ENCODE results near the gene ZSWIM6. TPM values are rescaled to one million over a fixed set of nuclear protein-coding genes. Genes with fewer than 3 reads are reported as not detected.

Gene ZSWIM6
- total and polyA plus RNA-seq, 2 experiments from 2014 or later, result 9.0 to 12.7 TPM

GRCh38 chr5:61309115-61309514 lies 22.9 kb upstream of the ZSWIM6 start:
- no peaks in the 10 kb centered on the region for H3K9me2 ChIP-seq (replicated peaks; ENCODE audit: insufficient read depth)
- H3K9me3 ChIP-seq (ENCODE audit: low read depth), result no peaks in the 10 kb centered on the region
- no peaks in the 10 kb centered on the region for H4K20me1 ChIP-seq (ENCODE audit: insufficient read depth, poor library complexity, severe bottlenecking)
- H3K27me3 ChIP-seq, result no peaks in the 10 kb centered on the region
- no peaks in the 10 kb centered on the region for H3K36me3 ChIP-seq (replicated peaks; ENCODE audit: insufficient read depth, low read depth)
- DNase-seq (ENCODE audit: low spot score), result no peak
- no peaks in the 10 kb centered on the region for H3K79me2 ChIP-seq
- peaks cover 13% of the 10 kb centered on the region for H3K4me1 ChIP-seq (ENCODE audit: insufficient read depth)
- 43% methylated on average over 5 of the region's 5 CpGs for WGBS (ENCODE audit: low lambda C conversion rate, missing lambda C conversion rate)
- H2AFZ ChIP-seq, result no peak overlapping the region
- no peak overlapping the region for H3K4me3 ChIP-seq
- H3K27ac ChIP-seq, result peak overlapping the region; percentile 2
- H3K4me2 ChIP-seq, result no peak overlapping the region
- TF ChIP-seq EZH2phosphoT487 (IDR thresholded peaks at IDR 0.05; ENCODE audit: low read depth, severe bottlenecking, unreplicated experiment), result no peak
- TF ChIP-seq, protein P1, sequence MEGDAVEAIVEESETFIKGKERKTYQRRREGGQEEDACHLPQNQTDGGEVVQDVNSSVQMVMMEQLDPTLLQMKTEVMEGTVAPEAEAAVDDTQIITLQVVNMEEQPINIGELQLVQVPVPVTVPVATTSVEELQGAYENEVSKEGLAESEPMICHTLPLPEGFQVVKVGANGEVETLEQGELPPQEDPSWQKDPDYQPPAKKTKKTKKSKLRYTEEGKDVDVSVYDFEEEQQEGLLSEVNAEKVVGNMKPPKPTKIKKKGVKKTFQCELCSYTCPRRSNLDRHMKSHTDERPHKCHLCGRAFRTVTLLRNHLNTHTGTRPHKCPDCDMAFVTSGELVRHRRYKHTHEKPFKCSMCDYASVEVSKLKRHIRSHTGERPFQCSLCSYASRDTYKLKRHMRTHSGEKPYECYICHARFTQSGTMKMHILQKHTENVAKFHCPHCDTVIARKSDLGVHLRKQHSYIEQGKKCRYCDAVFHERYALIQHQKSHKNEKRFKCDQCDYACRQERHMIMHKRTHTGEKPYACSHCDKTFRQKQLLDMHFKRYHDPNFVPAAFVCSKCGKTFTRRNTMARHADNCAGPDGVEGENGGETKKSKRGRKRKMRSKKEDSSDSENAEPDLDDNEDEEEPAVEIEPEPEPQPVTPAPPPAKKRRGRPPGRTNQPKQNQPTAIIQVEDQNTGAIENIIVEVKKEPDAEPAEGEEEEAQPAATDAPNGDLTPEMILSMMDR (IDR thresholded peaks at IDR 0.05; ENCODE audit: poor library complexity), result no peak

GRCh38 chr5:61311056-61311610 lies 20.9 kb upstream of the ZSWIM6 start:
- H3K27me3 ChIP-seq, result no peaks in the 10 kb centered on the region
- no peaks in the 10 kb centered on the region for H3K9me2 ChIP-seq (replicated peaks; ENCODE audit: insufficient read depth)
- H3K4me3 ChIP-seq, result no peak overlapping the region
- H4K20me1 ChIP-seq (ENCODE audit: insufficient read depth, poor library complexity, severe bottlenecking), result no peaks in the 10 kb centered on the region
- H2AFZ ChIP-seq, result no peak overlapping the region
- no peaks in the 10 kb centered on the region for H3K79me2 ChIP-seq
- no peak overlapping the region for H3K4me2 ChIP-seq
- TF ChIP-seq EZH2phosphoT487 (IDR thresholded peaks at IDR 0.05; ENCODE audit: low read depth, severe bottlenecking, unreplicated experiment) (no peak), EZH2 (IDR thresholded peaks at IDR 0.05; ENCODE audit: borderline replicate concordance) (no peak)
- TF ChIP-seq, protein P1 (IDR thresholded peaks at IDR 0.05; ENCODE audit: poor library complexity), result no peak
- no peaks in the 10 kb centered on the region for H3K36me3 ChIP-seq (replicated peaks; ENCODE audit: insufficient read depth, low read depth)
- DNase-seq (ENCODE audit: low spot score), result no peak
- no peak overlapping the region for H3K27ac ChIP-seq
- no peaks in the 10 kb centered on the region for H3K9me3 ChIP-seq (ENCODE audit: low read depth)
- 46% methylated on average over 5 of the region's 5 CpGs for WGBS (ENCODE audit: low lambda C conversion rate, missing lambda C conversion rate)
- peaks cover 12% of the 10 kb centered on the region for H3K4me1 ChIP-seq (ENCODE audit: insufficient read depth)

GRCh38 chr5:61311836-61312808 lies 19.9 kb upstream of the ZSWIM6 start:
- Histone ChIP-seq H3K27ac (no peak overlapping the region), H4K20me1 (ENCODE audit: insufficient read depth, poor library complexity, severe bottlenecking) (no peaks in the 10 kb centered on the region), H3K9me3 (ENCODE audit: low read depth) (no peaks in the 10 kb centered on the region), H3K4me3 (no peak overlapping the region), H3K36me3 (replicated peaks; ENCODE audit: insufficient read depth, low read depth) (no peaks in the 10 kb centered on the region), H3K9me2 (replicated peaks; ENCODE audit: insufficient read depth) (no peaks in the 10 kb centered on the region), H3K27me3 (no peaks in the 10 kb centered on the region), H3K4me2 (no peak overlapping the region), H3K79me2 (no peaks in the 10 kb centered on the region), H2AFZ (no peak overlapping the region), H3K4me1 (ENCODE audit: insufficient read depth) (peaks cover 7% of the 10 kb centered on the region)
- WGBS (ENCODE audit: low lambda C conversion rate, missing lambda C conversion rate), result 75% methylated on average over 8 of the region's 8 CpGs
- DNase-seq (ENCODE audit: low spot score), result no peak
- TF ChIP-seq, protein P1 (IDR thresholded peaks at IDR 0.05; ENCODE audit: poor library complexity), result no peak
- TF ChIP-seq EZH2phosphoT487 (IDR thresholded peaks at IDR 0.05; ENCODE audit: low read depth, severe bottlenecking, unreplicated experiment), result no peak
- no peak for TF ChIP-seq EZH2 (IDR thresholded peaks at IDR 0.05; ENCODE audit: borderline replicate concordance)
